GM12878 (cell line): ENCODE results near the gene ALDH1A3. TPM values are rescaled to one million over a fixed set of nuclear protein-coding genes. Genes with fewer than 3 reads are reported as not detected.
A peak's percentile ranks its signal among the peaks of the same experiment; 100 is the strongest.

Experiments used
- ATAC-seq: fragments of 200-7000 bp; cut with Tn5 transposase; 3 replicates; pipeline ENCODE4 v1.9.1; 2020; ENCODE audit warnings: mild to moderate bottlenecking, moderate library complexity
- BruUV-seq: library from RNA; stranded (reverse); fragments of 400-500 nt; replicated peaks from 2 replicates; lab custom pipeline; 2021; lab: Mats Ljungman, UMichigan
- CTCF ChIA-PET: fragments of 300-600 bp; sonication (Branson Sonifier 250); formaldehyde crosslinking; extraction: SDS; loops from one replicate; lab custom pipeline; 2021; ENCODE audit warnings: inconsistent platforms; lab: Yijun Ruan, JAX
- POLR2A ChIA-PET: fragments of 350-600 bp; formaldehyde crosslinking; extraction: SDS; loops from one replicate; lab custom pipeline; 2021; ENCODE audit warnings: inconsistent platforms; lab: Charles Lee
- RAD21 ChIA-PET: fragments of 300-600 bp; sonication (Branson Sonifier 250); formaldehyde crosslinking; loops from one replicate; lab custom pipeline; 2023; ENCODE audit warnings: antibody characterized with exemption; ENCODE audit not compliant: unreplicated experiment; lab: Charles Lee
- SMC1A ChIA-PET: fragments of 300-600 bp; sonication (Branson Sonifier 250); formaldehyde crosslinking; loops from one replicate; lab custom pipeline; 2023; ENCODE audit not compliant: unreplicated experiment, uncharacterized antibody; lab: Charles Lee
- DNase-seq: peaks from one replicate; pipeline ENCODE4 v3.0.0-alpha.2; 2011; ENCODE audit warnings: low read depth, low spot score
- FAIRE-seq: peaks from 3 replicates; lab custom pipeline; 2011; peaks lifted over from hg19 to GRCh38; lab: Jason Lieb, UNC
- H2AFZ ChIP-seq: 2 replicates; pipeline ENCODE4 v1.6.0; 2011; ENCODE audit warnings: low read depth, low read length, control low read depth; ENCODE audit not compliant: control insufficient read depth
- H3K27ac ChIP-seq: 2 replicates; pipeline ENCODE4 v1.5.1; 2011; ENCODE audit warnings: control low read depth; ENCODE audit not compliant: control insufficient read depth, insufficient read depth
- H3K27me3 ChIP-seq, 2 experiments: replicated peaks in 1 of 2; 2 replicates each; pipeline versions ENCODE4 v1.6.0 to v1.6.1; 2011; ENCODE audit warnings: low read length in 1 of 2; ENCODE audit not compliant: control insufficient read depth in 2 of 2, insufficient read depth in 2 of 2
- H3K36me3 ChIP-seq, 2 experiments: 2 replicates each; pipeline ENCODE4 v1.5.1; 2011; ENCODE audit warnings: low read length in 1 of 2; ENCODE audit not compliant: control insufficient read depth in 2 of 2, insufficient read depth in 2 of 2
- H3K4me1 ChIP-seq: 2 replicates; pipeline ENCODE4 v1.6.1; 2011; ENCODE audit warnings: mild to moderate bottlenecking, low read length, moderate library complexity, mixed read lengths; ENCODE audit not compliant: control insufficient read depth, insufficient read depth
- H3K4me2 ChIP-seq: 2 replicates; pipeline ENCODE4 v1.6.0; 2011; ENCODE audit warnings: control low read depth; ENCODE audit not compliant: control insufficient read depth, insufficient read depth
- H3K4me3 ChIP-seq: fragments of 200-600 bp; sonication (generic); 2 replicates; pipeline ENCODE4 v1.5.1; 2016
- H3K79me2 ChIP-seq: 2 replicates; pipeline ENCODE4 v1.6.0; 2011; ENCODE audit warnings: low read length; ENCODE audit not compliant: control insufficient read depth, insufficient read depth
- H3K9ac ChIP-seq: 2 replicates; pipeline ENCODE4 v1.8.0; 2011; ENCODE audit warnings: low read length, control low read depth, mixed read lengths; ENCODE audit not compliant: control insufficient read depth, insufficient read depth
- H3K9me3 ChIP-seq: replicated peaks from 3 replicates; pipeline ENCODE4 v1.5.1; 2011; ENCODE audit warnings: mild to moderate bottlenecking, low read length; ENCODE audit not compliant: control insufficient read depth, insufficient read depth
- H4K20me1 ChIP-seq: 2 replicates; pipeline ENCODE4 v1.6.0; 2011; ENCODE audit not compliant: control insufficient read depth, insufficient read depth
- ETV6 ChIP-seq, 2 experiments: fragments of 450-650 bp in 1 of 2; IDR thresholded peaks in 1 of 2; conservative IDR thresholded peaks in 1 of 2; 2 replicates each; pipeline ENCODE4 v1.6.1; 2014; ENCODE audit warnings: antibody characterized with exemption in 1 of 2, borderline replicate concordance in 1 of 2, low read depth in 1 of 2, mild to moderate bottlenecking in 1 of 2, moderate library complexity in 1 of 2
- IKZF1 ChIP-seq: fragments of 450-650 bp; conservative IDR thresholded peaks from 2 replicates; pipeline ENCODE4 v1.6.1; 2017; ENCODE audit warnings: antibody characterized with exemption, mild to moderate bottlenecking
- PML ChIP-seq: IDR thresholded peaks from 2 replicates; pipeline ENCODE4 v1.6.1; 2012; ENCODE audit warnings: low read length, inconsistent platforms
- SMAD5 ChIP-seq: IDR thresholded peaks from 2 replicates; pipeline ENCODE4 v1.6.1; 2016; ENCODE audit warnings: antibody characterized with exemption, low read depth
- SREBF1 ChIP-seq: IDR thresholded peaks from 2 replicates; pipeline ENCODE4 v1.6.1; 2012; ENCODE audit warnings: mild to moderate bottlenecking, low read length
- TBL1XR1 ChIP-seq: IDR thresholded peaks from 2 replicates; pipeline ENCODE4 v1.6.1; 2012; ENCODE audit warnings: low read depth, low read length, improper control_type of control experiment
- YBX1 ChIP-seq: fragments of 450-650 bp; IDR thresholded peaks from 2 replicates; pipeline ENCODE4 v1.6.1; 2016; ENCODE audit warnings: antibody characterized with exemption
- YY1 ChIP-seq: IDR thresholded peaks from 2 replicates; pipeline ENCODE4 v1.6.1; 2011; ENCODE audit warnings: low read depth, mild to moderate bottlenecking, low read length
- ZNF24 ChIP-seq: fragments of 450-650 bp; IDR thresholded peaks from 2 replicates; pipeline ENCODE4 v1.6.1; 2017; ENCODE audit warnings: antibody characterized with exemption, mild to moderate bottlenecking
- WGBS: methylation state at CpG from one replicate; pipeline ENCODE4 v1.1.6; 2016; ENCODE audit warnings: low lambda C conversion rate; ENCODE audit not compliant: insufficient replicate concordance, insufficient coverage; ENCODE audit errors: missing lambda C conversion rate; 5-methylcytosine and 5-hydroxymethylcytosine counted together
- in situ Hi-C: fragments of 300-500 bp; cut with MboI; formaldehyde crosslinking; loops from 9 replicates; pipeline ENCODE4 v1.14.3; 2018; ENCODE audit warnings: mixed read lengths
- intact Hi-C: fragments of 100-400 bp; cut with micrococcal nuclease; formaldehyde crosslinking; loops from one replicate; pipeline ENCODE4 v1.14.2; 2022; ENCODE audit not compliant: unreplicated experiment
- polyA plus RNA-seq, 11 experiments: library from polyadenylated mRNA; depleted of rRNA in 4 of 11; unstranded in 6 of 11; stranded (reverse) in 5 of 11; fragments of >200 nt; fragmentation: Nextera tagmentation in 4 of 11; fragmentation: Illumina TruSeq in 1 of 11; extraction: Ambion mirVana in 4 of 11; extraction: Trizol in 1 of 11; gene quantifications; 1 replicate in 1 of 11; 2 replicates in 10 of 11; pipeline versions ENCODE4 v1.2.1 to v1.2.3, GENCODE V29; 2011 to 2016; ENCODE audit warnings: inconsistent platforms in 2 of 11, missing spikeins in 2 of 11, low read depth in 1 of 11
- total RNA-seq, 4 experiments: library from RNA; depleted of rRNA in 3 of 4; stranded (reverse); fragments of >200 nt in 3 of 4; fragmentation: Illumina TruSeq in 1 of 4; extraction: Trizol in 1 of 4; gene quantifications; 2 replicates each; pipeline versions ENCODE4 v1.2.1 to v1.2.3, GENCODE V29; 2013 to 2021
- TF ChIP-seq, protein P1 (sequence below): fragments of 450-650 bp; IDR thresholded peaks from 2 replicates; pipeline ENCODE4 v1.6.1; 2017; ENCODE audit warnings: mild to moderate bottlenecking, moderate library complexity
- TF ChIP-seq, protein P2 (sequence below): fragments of 450-650 bp; IDR thresholded peaks from 2 replicates; pipeline ENCODE4 v1.6.1; 2016; ENCODE audit warnings: mild to moderate bottlenecking, moderate library complexity, borderline replicate concordance
- TF ChIP-seq, protein P3 (sequence below): fragments of 450-650 bp; IDR thresholded peaks from 2 replicates; pipeline ENCODE4 v1.6.1; 2017; ENCODE audit warnings: borderline replicate concordance
- TF ChIP-seq, protein P4 (sequence below): IDR thresholded peaks from 2 replicates; pipeline ENCODE4 v1.6.1; 2011; ENCODE audit warnings: low read depth, low read length, improper control_type of control experiment, borderline replicate concordance

Gene ALDH1A3
- total and polyA plus RNA-seq, 10 of the 15 experiments (the other 5 are each of a cell fraction or from before 2014, with no cell fraction given) = 0.06 to 0.69 (median 0.18) TPM

DNA sequence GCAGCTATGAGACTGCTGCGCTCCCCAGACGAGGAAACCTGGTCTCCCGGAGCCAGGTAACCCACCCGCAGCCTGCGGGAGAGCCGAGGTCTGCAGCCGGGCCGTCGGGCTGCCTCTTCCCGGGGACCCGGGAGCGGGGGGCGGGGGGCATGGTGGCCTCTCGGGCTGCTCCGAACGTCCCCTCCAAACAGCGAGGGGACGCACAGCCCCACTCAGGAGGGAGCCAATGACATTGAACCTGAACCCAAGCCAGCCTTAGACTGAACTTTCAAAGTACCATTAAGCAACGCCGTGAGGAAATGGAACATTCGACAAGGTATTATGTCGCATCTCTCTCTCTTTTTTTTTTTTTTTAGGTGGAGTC is 29.8 kb upstream of the ALDH1A3 start:
- ChIA-PET POLR2A (no interaction called here), SMC1A (no interaction called here), RAD21 (no interaction called here), CTCF (interaction anchor here (1.8 kb wide), 1 partner anchor 67 kb away, joined by 5 read pairs; no protein-coding TSS in a partner anchor)
- Histone ChIP-seq H2AFZ (peak overlapping the region; percentile 42), H3K9me3 (no peaks in the 10 kb centered on the region), H3K4me1 (no peaks in the 10 kb centered on the region), H3K27me3 (no peaks in the 10 kb centered on the region; a peak in 2 of 4 replicates), H4K20me1 (no peaks in the 10 kb centered on the region), H3K36me3 (no peaks in the 10 kb centered on the region), H3K27ac (no peak overlapping the region), H3K9ac (no peak overlapping the region), H3K79me2 (no peaks in the 10 kb centered on the region), H3K4me2 (peak overlapping the region; percentile 56; the same call in 1 of the 2 replicates), H3K4me3 (no peak overlapping the region)
- ATAC-seq (no peak; the same call in 2 of the 3 replicates), FAIRE-seq (no peak), DNase-seq (no peak)
- in situ Hi-C loops = no loop called here
- intact Hi-C loops = no loop called here
- no TSS peak for BruUV-seq
- WGBS = 25% methylated on average over 20 of the region's 22 CpGs
- TF ChIP-seq ZNF24 (no peak), PML (no peak), YBX1 (no peak), YY1 (no peak), SREBF1 (no peak), ETV6 (conservative IDR thresholded peaks at IDR 0.05 in 1 of 2, IDR thresholded peaks at IDR 0.05 in 1 of 2; ENCODE audit: borderline replicate concordance in 1 of 2, low read depth in 1 of 2) (no peak), TBL1XR1 (no peak), SMAD5 (no peak), IKZF1 (no peak)
- TF ChIP-seq, protein P1, sequence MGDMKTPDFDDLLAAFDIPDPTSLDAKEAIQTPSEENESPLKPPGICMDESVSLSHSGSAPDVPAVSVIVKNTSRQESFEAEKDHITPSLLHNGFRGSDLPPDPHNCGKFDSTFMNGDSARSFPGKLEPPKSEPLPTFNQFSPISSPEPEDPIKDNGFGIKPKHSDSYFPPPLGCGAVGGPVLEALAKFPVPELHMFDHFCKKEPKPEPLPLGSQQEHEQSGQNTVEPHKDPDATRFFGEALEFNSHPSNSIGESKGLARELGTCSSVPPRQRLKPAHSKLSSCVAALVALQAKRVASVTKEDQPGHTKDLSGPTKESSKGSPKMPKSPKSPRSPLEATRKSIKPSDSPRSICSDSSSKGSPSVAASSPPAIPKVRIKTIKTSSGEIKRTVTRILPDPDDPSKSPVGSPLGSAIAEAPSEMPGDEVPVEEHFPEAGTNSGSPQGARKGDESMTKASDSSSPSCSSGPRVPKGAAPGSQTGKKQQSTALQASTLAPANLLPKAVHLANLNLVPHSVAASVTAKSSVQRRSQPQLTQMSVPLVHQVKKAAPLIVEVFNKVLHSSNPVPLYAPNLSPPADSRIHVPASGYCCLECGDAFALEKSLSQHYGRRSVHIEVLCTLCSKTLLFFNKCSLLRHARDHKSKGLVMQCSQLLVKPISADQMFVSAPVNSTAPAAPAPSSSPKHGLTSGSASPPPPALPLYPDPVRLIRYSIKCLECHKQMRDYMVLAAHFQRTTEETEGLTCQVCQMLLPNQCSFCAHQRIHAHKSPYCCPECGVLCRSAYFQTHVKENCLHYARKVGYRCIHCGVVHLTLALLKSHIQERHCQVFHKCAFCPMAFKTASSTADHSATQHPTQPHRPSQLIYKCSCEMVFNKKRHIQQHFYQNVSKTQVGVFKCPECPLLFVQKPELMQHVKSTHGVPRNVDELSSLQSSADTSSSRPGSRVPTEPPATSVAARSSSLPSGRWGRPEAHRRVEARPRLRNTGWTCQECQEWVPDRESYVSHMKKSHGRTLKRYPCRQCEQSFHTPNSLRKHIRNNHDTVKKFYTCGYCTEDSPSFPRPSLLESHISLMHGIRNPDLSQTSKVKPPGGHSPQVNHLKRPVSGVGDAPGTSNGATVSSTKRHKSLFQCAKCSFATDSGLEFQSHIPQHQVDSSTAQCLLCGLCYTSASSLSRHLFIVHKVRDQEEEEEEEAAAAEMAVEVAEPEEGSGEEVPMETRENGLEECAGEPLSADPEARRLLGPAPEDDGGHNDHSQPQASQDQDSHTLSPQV = no peak
- TF ChIP-seq, protein P2, sequence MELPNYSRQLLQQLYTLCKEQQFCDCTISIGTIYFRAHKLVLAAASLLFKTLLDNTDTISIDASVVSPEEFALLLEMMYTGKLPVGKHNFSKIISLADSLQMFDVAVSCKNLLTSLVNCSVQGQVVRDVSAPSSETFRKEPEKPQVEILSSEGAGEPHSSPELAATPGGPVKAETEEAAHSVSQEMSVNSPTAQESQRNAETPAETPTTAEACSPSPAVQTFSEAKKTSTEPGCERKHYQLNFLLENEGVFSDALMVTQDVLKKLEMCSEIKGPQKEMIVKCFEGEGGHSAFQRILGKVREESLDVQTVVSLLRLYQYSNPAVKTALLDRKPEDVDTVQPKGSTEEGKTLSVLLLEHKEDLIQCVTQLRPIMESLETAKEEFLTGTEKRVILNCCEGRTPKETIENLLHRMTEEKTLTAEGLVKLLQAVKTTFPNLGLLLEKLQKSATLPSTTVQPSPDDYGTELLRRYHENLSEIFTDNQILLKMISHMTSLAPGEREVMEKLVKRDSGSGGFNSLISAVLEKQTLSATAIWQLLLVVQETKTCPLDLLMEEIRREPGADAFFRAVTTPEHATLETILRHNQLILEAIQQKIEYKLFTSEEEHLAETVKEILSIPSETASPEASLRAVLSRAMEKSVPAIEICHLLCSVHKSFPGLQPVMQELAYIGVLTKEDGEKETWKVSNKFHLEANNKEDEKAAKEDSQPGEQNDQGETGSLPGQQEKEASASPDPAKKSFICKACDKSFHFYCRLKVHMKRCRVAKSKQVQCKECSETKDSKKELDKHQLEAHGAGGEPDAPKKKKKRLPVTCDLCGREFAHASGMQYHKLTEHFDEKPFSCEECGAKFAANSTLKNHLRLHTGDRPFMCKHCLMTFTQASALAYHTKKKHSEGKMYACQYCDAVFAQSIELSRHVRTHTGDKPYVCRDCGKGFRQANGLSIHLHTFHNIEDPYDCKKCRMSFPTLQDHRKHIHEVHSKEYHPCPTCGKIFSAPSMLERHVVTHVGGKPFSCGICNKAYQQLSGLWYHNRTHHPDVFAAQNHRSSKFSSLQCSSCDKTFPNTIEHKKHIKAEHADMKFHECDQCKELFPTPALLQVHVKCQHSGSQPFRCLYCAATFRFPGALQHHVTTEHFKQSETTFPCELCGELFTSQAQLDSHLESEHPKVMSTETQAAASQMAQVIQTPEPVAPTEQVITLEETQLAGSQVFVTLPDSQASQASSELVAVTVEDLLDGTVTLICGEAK = no peak
- TF ChIP-seq, protein P3, sequence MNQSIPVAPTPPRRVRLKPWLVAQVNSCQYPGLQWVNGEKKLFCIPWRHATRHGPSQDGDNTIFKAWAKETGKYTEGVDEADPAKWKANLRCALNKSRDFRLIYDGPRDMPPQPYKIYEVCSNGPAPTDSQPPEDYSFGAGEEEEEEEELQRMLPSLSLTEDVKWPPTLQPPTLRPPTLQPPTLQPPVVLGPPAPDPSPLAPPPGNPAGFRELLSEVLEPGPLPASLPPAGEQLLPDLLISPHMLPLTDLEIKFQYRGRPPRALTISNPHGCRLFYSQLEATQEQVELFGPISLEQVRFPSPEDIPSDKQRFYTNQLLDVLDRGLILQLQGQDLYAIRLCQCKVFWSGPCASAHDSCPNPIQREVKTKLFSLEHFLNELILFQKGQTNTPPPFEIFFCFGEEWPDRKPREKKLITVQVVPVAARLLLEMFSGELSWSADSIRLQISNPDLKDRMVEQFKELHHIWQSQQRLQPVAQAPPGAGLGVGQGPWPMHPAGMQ = no peak
- TF ChIP-seq, protein P4, sequence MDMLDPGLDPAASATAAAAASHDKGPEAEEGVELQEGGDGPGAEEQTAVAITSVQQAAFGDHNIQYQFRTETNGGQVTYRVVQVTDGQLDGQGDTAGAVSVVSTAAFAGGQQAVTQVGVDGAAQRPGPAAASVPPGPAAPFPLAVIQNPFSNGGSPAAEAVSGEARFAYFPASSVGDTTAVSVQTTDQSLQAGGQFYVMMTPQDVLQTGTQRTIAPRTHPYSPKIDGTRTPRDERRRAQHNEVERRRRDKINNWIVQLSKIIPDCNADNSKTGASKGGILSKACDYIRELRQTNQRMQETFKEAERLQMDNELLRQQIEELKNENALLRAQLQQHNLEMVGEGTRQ = no peak
